HG03571 (cell line): Measurements from ENCODE around the gene STEAP3.

Experiments used
- ATAC-seq: cut with Tn5 transposase; IDR thresholded peaks from one replicate; pipeline ENCODE4 v1.9.1; 2021; ENCODE audit not compliant: unreplicated experiment

Gene STEAP3

DNA sequence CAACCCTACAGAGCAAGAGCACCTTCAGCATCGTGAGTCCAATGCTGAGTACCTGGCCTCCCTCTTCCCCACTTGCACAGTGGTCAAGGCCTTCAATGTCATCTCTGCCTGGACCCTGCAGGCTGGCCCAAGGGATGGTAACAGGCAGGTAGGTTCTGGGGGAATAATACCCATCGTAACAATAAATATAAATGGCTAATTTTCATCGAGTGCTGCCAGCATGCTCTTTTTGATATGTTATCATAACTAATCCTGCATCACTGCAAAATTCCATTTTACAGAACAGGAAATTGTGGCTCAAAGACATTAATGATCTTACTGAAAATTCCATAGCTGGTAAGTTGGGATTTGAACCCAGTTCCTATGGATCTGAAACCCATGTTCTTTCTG, 22.2 kb downstream of the STEAP3 start:
- no peak for ATAC-seq

DNA sequence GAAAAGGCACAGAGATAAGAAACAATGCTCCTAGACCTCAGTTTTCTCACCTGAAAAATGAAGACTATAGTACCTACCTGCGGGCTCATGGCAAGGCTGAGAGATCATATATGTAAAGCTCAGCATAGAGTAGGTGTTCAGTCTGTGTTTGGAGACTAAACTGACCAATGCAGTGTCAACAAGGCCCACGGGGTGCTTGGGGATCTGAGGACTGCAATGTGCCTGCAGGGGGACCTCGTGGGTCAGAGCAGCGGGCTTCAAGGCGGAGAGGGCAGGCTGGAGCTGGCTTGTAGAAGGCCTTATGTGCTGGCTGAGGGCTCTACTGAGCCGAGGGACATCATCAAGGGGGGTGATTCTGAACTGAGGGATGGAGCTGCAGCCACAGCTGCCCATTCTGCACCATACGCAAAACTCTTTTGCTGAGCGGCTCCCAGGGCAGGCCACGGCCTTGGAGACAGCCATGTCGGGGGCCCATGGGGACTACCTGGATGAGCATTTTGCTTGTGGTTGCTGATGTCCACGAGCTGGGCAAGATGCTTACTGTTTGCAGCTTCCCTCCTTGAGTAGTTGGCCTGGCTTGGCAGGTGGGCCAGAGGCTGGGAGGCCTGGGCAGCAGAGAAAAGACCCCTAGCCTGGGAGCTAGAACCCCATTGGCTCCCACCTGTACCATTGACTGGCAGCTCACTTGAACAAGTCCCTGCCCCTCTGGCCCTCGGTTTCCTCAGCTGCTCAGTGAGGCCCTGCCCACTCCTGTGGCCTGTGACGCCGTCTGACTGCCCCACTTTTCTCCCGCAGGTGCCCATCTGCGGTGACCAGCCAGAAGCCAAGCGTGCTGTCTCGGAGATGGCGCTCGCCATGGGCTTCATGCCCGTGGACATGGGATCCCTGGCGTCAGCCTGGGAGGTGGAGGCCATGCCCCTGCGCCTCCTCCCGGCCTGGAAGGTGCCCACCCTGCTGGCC, 23.5 kb downstream of the STEAP3 start:
- ATAC-seq = no peak

DNA sequence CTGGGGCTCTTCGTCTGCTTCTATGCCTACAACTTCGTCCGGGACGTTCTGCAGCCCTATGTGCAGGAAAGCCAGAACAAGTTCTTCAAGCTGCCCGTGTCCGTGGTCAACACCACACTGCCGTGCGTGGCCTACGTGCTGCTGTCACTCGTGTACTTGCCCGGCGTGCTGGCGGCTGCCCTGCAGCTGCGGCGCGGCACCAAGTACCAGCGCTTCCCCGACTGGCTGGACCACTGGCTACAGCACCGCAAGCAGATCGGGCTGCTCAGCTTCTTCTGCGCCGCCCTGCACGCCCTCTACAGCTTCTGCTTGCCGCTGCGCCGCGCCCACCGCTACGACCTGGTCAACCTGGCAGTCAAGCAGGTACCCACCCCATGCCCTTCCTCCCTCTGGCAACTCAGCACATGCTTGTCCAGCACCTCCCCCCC, 24.2 kb downstream of the STEAP3 start:
- no peak for ATAC-seq

DNA sequence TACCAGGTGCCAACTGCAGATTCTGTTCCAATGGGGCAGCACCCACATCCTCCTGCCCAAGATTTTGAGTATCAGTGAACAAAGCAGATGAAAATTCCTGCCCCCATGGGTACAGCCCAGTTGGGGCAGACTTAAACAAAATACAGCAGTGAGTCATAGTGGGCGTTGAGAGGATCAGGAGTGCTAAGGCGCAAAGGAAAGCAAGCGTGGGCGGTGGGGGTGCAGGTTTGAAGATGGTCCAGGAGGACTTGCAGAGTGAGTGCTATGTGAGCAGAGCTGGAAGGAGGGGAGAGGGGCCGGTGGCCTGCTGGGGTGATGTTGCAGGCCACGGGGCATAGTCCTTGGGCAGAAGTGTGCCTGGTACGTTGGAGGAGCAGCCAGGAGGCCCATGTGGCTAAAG, 24.7 kb downstream of the STEAP3 start:
- ATAC-seq = no peak

DNA sequence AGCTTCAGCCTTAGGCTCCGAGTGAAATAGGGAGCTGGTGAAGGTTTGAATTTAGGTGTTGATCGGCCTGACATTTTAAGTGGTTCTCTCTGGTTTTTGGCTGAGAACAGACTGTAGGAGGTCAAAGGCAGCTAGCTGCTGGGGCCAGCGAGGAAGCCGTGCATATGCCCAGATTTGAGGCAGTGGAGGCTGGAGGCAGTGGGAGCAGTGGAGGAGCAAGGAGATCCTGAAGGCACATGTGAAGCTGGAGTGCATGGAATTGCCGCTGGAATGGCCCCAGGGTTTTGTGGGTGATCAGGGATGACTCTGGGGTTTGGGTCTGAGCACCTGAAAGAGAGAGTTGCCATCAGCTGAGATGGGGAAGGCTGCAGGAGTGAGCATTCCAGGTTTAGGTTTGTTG, 25.1 kb downstream of the STEAP3 start:
- no peak for ATAC-seq

DNA sequence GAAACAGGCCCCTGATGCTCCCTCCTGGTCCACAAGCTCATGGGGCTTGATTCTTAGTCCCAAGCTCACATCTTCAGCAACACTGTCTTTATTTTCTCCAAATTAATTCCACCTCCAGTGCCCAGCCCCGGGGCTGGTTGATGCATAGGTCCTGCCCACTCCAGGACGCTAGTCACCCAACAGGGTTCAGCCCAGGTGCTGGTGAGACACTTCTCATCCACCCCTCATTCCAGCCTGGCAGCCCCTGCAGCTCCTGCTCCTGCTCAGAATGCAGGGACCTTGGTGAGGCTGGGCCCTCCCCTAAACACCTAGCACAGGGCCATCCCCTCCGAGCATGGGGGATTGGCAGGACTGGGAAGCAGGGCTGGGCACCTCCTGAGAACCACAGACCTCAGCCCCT, 25.7 kb downstream of the STEAP3 start:
- ATAC-seq = no peak

DNA sequence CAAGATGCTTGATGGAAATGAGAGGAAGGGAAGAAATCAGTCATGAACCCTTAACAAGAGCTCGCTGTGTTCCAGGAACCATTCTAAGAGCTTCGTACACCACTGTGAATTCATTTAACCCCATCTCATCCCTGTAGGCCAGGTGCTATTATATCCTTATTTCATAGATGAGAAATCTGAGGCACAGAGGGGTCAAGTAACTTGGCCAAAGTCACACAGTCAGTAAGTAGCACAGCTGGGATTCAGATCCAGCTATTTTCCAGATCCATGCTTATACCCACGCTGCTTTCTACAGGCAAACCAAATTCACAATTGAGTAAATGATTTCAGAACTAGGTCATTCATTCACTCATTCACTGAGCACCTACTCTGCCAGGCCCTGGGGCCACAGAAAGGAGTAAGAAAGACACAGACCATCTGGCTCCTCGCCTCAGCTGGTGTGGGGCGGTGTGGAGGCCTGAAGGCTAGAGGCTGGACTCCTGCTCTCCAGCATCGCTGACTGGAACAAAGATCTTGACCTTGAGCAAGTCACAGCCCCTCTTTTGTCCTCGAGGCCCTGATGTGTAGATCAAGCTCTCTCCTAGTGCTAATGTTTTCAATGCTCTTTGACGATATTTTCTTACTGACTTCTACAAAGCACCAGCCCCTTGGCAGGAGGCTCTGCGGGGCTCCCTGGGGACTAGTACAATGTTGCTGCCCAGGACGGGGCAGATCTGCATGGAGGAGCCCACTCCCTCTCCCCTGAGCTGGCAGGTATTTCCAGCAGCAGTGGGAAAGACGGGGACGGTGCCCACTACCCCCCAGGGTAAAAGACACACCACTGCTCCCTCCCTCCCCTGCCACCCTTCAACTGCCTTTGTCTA, 26.5 kb downstream of the STEAP3 start:
- no peak for ATAC-seq

DNA sequence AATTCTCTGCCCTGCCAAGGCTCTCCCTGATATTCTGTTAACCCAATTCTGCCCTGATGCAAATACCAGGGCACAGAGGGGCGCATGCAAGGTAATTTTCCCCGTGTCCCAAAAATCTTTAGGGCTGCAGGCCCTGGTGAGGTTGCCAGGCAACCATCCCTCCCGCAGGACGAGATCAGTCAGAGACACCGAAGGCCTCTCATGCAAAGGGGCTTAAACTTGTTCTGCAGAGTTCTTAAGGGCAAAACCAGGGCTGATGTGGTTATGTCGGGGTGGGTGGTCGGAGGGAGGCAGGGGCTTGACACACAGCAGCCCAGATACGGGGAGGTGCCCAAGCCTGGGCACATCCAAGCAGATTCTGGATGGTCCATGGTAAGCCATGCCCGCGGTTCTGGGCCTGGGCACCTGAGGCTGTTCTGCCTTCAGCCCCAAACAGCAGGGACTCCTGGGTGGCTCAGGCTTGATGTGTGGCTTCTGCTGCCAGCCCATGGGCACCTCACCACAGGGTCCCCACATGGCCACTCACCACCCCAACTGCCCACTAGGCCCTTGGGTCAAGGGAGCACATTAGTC, 27.2 kb downstream of the STEAP3 start:
- ATAC-seq = no peak

DNA sequence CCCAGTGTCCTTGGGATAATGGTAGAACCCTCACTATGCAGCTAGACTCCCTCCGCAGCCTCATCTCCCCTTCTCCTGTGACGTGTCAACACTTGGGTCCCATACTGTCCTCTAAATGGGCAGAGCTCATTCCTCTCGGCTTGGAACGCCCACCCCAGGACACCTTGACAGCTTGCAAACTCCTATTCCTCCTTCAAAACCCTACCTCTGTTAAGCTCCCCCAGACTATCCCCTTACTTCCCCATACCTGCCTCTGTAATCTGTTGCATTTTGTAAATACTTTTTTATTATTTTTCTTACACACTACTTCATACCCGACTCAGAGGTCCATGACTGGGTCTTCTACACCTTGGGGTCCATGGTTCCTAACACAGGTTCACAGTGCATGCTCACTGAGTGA, 28.0 kb downstream of the STEAP3 start:
- no peak for ATAC-seq

DNA sequence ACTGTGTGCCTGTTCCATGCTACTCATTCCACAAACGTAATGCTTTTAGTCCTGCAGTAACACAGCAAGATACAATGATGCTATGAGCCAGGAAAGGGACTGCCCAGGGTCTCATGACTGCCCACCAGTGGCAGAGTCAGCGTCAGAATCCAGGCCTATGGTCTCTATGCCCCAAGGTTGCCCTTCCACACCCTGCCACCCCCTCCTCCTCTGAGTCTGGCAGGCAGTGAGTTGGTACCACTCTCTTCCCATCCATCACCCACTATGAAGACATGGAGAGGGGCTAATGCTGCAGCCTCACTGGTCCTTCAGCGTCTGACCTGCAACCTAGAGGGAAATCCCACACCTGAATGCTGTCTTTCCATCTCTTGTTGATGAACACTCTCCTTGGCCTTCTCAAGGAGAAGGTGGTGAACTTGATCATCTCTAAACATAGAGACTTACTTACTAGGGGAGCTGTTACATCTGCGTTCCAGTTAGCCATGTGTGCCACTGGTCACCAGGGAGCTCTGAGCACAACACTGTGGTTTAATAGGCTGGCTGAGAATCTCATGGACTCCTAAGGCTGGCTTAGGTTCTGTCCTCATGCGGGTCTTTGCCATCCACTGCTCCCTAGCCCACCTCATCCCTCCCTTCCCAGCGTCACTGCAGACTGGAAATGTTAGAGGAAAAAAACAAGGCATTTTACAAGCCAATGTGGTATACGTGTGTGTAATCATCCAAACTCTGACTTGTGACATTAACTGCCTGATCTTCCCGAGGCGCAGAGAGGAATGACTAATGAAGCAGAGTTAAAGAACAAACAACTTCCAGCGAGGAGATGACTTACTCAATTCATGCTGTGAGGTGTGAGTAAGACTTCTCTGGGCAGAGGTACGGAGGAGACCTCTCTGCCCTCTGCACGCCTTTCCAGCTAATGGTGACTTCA, 28.8 kb downstream of the STEAP3 start:
- ATAC-seq = no peak

DNA sequence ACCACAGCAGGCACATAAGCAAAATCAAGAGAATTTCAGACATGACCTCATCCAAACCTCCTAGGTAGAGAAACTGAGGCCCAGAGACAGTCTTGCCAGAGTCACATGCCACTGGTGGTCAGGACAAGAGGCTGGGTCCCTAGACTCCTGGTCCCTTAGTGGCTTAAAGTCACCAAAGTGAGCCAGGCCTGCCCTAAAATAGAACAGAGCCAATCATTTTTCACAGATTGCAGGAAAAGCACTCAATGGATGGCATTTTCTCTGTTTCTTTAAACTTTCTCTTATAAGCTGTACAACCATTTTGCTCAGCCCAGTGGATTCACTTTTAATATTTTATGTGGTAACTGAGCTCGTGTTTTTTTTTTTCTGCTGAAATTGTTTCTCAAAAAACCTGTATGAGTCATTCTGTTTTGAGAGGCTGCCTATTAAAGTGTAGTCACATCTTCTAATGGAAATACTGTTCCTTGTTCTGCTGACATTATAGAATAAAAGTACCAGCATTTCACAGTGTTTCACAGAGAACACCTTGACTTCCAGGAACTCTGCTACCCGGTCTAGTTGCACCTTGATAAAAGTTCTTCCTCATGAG, 29.6 kb downstream of the STEAP3 start:
- ATAC-seq = no peak

DNA sequence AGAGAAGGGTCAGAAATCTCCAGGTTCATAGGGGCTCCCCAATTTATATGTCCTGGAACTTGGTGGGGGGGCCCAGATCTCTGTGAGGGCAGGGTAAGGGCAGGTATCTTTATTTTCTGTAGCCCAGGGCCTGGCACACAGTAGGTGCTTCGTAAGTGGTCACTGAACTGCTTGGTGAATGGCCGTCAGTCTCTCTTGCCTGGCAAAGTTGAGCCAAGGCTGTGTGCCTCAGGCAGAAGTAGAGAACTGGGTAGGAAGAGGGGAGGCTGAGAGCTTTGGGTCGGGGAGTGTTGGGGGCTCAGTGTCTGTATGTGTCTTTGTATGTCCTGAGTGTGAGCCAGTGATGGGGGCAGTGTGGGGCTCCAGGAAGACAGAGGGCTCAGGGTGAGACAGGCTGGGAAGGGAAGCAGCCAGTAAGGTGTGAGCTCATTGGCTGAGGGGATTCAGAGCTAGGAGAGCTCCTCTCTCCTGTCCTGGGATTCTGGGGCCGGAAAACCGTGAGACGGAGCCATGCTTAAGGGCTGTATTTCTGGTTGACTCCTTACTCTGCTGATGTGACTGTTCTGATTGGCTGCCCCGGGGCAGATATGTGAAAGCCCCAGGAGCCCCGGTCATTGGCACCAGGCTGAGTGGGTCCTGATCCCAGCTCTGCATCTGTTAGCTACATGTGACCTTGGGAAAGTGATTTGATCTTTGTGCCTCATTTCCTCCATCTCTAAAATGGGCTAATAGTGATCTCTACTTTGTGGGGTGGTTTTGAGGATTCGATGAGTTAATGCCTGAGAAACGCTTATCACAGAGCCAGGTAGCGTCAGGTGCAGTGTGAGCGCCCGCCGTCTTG, 30.3 kb downstream of the STEAP3 start:
- no peak for ATAC-seq

DNA sequence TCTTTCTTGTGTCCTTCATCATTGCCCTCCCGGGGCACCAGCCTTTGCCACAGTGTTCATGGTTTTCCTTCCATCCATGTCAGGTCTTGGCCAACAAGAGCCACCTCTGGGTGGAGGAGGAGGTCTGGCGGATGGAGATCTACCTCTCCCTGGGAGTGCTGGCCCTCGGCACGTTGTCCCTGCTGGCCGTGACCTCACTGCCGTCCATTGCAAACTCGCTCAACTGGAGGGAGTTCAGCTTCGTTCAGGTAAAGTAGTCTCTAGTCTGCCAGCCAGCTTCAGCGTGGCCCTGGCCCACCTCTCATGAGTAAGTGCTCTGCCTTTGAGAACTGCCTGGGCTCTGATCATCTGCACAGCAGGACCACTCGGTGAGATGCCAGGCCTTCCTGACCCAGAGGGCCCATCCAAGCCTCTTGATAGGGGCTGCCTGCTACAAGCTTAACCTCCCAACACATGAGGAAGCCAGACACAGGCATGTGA, 31.0 kb downstream of the STEAP3 start:
- no peak for ATAC-seq

DNA sequence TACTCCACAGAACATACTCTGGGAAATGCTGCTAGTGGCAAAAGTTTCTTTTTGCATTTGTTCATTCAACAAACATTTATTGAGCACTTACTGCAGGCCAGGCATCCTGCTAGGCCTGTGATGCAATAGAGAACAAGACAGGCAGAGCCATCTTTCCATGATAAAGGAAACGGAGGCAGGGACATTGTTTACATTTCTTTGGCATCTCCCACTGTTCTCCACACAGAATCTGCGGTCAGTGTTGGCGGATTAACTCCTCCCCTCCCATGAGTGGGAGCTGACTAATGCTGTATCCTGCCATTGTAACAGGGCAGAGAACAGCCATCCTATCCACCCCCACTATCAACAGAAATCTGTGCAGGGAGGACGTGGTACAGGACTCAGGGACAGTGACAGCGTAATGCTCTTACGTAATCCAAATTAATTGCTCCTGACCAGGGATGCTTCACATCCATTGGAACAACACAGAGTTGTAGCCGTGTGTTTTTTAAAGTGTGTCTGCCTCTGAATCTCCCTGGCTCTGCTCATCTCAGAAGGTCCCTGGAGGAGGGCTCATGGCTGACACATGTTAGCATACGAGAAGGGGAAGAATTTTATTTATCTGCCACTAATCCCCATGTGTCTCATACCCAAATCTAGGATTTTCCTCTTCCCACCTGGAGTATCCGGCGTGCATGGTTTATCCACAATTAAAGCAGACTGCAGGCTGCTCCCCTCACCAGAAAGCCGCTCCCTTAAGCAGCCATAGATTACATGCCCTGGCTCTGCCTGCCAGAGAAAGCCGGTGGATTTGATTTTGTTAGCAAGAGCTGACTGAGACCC, 32.3 kb downstream of the STEAP3 start:
- no peak for ATAC-seq

DNA sequence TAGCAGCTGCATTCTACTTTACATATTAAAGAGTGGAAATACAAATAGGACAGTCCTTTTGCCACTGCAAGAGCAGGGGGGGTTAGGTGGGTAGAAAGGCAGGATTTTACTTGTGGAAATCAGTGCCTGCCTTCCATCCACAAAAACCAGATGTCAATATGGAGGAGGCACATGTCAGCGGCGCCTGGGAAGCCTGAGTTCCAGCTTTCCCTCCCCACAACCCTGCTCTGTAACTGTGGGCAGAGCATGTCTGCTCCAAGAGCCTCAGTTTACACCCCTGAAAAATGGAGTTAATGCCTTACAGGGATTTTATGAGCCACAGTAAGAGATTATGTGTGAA, 32.9 kb downstream of the STEAP3 start:
- ATAC-seq = no peak

DNA sequence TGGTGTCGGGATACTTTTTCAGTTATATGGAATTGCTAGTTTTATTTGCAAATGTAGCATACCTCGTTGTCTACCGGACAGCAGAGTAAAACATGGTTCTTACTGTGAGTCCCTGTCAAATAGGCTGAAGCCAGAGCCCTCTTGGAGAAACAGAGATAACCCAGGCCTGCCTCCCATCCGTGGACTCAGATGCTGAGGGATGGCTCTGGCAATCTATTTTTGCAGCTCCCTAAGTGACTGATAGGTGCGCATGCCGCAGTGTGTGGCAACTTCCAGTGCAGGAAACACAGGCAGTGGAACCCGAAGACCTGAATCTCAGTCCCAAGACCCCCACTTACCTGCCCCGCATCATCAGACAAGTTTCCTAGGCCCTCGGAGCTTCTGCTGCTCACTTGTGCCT, 33.6 kb downstream of the STEAP3 start:
- ATAC-seq = no peak

DNA sequence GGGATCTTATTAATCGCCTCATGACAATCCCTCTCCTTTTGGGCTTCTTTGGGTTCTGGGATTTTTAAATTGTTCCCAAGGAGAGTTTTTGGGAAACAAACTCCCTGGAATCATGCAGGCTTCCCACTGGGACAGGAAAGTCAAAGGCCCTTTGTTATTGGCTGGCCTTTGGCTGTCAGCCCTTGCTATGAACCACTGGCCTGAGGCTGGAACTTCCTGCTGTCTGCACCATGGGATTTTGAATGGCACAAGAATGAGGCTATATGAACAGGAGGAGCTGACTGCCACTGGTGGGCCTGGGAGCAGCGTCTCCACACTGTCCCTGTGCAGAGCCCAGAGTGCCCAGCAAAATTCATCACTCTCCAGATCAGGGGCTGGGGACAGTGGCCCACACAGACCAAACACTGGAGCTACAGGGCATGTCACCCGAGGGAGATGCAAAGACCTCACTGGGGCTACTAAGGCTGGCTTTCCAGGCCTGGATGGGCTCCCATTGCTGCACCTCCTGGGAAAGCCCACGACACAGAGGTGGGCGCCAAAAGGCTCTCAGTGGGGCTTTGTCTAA, 35.7 kb downstream of the STEAP3 start:
- no peak for ATAC-seq
